Cardiac septum (tissue), 1 donor: Measurements from ENCODE around the gene KIF1C. TPM values are rescaled to one million over a fixed set of nuclear protein-coding genes. Genes with fewer than 3 reads are reported as not detected.

Experiments
- DNase-seq: peaks from one replicate; pipeline ENCODE4 v3.0.0-alpha.2; 2020; ENCODE audit warnings: low spot score
- intact Hi-C: fragments of 100-400 bp; cut with DNase I; formaldehyde crosslinking; loops from one replicate; pipeline ENCODE4 v1.14.0; 2022
- total RNA-seq: library from RNA; stranded (reverse); fragmentation: NEBNext Ultra II Directional; extraction: Animal tissue kit (Norgen Biotek cat#: 25700); gene quantifications from one replicate; pipeline ENCODE4 v1.2.1, GENCODE V29; 2021
- donor health status: DM: no; HTN: no; CAD: no.

Gene KIF1C
- total RNA-seq, 1 donor from 2014 or later = 646 TPM

DNA sequence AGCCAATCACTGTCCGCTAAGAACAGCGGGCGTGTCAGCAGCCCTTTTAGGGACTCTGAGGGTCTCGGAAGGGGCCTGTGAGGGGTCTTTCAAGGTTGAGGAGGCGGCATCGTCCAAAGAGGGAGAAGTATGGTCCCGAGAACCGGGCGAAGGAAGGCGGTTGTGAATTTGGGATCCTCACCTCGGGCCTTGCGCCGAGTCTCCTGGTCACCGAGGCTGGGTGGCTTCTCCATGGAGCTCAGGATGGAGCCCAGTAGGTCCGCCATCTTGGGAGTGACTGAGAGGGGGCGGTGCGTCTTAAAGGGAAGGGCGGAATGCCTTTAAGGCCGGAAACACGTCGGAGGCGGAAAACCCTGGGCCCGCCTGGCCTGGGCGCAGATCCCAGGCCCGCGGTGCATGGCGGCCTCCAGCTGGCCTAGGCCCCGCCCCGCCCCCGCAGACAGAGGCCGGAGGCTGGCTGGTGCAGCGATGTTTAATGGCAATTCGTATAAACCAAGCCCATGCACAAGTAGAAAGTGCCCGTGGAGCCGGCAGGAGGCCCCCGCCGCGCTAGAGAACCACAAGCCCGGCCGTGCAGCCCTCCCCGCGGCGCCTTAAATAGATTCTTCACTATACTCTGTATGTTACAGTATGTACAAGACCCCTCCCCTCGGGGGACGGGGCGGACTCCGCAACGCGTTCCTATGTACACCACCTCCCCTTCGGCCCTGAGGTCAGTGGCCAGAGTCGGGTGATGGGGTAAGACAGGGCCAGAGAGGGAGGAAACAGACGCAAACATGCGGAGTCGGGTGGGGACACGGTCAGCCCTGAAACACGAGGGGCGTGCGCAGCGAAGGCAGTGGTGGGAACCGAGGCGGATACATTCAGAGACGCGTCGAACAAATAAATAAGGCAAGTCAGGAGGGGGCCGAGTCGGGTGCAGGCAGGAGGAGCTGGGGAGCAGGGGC lies 29.9 kb upstream of the KIF1C start, which contains the start of gene SPAG7:
TSS of gene SPAG7 (minus strand) at position 279 of the 947 bp plus-strand sequence. CDS start at position 266, 13 bp downstream.
- intact Hi-C loops = loop anchor here (1.0 to 5.0 kb wide), 4 partner anchors 19 to 94 kb away; partner anchors contain the start of genes CAMTA2, RNF167 and SLC25A11

DNA sequence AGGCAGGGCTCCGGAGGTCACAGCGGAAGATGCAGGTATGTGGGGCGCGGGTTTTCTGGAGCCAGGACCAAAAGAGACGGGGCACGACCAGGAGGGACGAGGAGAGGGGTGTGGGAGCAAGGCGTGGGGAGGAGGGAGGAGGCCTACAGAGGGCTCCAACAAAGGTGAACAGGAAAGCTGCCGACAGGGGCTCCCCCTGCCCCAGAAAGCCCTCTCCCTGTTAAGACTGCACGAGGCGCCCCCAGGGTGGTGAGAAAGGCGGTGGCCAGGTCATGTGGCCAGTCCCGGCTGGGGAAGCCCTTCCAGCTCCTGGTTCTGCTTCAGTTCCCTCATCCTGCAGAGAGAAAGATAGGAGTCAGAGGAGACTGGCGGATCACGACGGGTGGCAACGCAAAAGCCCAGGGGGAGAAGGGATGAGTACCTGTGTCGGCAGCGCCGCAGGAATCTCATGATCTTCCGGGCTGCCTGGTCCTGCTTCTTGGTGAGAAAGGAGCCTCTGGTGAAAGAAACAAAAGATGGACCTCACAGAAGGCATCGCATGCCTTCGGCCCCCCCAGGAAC lies 29.2 kb upstream of the KIF1C start:
- intact Hi-C loops = loop anchor here (5.0 kb wide), 2 partner anchors 61 to 94 kb away; no protein-coding TSS in a partner anchor

More for the DNA sequence above, 29.9 kb upstream of the KIF1C start, which contains the start of gene SPAG7:
- peak; percentile 97 for DNase-seq

DNA sequence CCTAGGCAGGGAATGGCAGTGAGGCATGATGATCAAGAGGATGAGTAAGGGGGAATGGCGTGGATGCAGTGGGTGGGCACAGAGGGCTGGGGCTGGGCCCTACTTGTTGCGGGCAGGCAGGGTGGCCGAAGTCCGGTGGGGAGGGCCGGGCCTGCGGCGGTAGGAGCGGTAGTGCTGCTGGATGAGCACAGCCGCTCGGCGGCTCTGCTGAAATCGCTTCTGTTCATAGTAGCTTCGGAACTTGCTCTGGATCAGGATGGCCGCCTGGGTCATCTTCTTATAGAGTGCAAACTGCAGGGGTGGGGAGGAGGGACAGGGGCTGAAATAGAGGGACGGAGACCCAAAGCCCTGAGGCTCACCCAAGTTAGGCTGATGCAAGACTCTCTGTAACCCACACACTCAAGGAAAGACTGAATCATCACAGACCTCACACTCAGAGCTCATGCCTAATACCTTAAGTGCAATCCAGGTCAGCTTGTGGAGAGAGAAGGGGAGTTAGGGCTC lies 28.7 kb upstream of the KIF1C start:
- DNase-seq = no peak
- intact Hi-C loops = loop anchor here (5.0 kb wide), 2 partner anchors 62 to 93 kb away; no protein-coding TSS in a partner anchor

More for the DNA sequence above, 29.2 kb upstream of the KIF1C start:
- no peak for DNase-seq

DNA sequence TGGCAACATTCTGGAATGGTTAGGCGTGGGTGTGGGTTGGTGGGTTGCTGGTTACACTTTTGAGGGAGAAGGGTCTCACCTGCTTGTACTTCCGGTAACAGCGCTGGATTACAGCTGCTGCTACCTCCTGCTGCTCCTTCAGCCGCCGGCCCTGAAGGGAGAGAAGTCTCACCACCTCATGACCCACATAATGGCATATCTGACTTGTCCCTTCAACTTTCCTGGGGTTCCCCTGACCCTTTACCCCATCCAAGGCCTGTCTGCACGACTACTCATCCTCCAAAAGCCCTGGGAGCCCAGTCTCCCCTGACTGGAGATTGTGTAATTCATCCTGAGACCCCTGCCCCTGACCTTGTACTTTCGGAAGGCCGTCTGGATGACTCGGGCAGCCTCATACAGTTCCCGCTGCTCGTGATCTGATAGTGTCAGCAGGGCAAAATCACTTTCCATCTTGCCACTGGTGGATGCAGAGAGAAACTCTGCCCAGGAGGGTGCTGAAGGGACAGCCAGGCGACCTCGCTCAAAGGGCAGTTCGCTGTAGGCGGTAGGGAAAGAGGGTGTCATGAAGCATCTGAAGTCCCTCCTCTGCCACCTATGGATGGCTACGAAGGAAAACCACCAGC lies 28.1 kb upstream of the KIF1C start:
- DNase-seq = no peak
- intact Hi-C loops = loop anchor here (5.0 kb wide), 2 partner anchors 62 to 93 kb away; no protein-coding TSS in a partner anchor

DNA sequence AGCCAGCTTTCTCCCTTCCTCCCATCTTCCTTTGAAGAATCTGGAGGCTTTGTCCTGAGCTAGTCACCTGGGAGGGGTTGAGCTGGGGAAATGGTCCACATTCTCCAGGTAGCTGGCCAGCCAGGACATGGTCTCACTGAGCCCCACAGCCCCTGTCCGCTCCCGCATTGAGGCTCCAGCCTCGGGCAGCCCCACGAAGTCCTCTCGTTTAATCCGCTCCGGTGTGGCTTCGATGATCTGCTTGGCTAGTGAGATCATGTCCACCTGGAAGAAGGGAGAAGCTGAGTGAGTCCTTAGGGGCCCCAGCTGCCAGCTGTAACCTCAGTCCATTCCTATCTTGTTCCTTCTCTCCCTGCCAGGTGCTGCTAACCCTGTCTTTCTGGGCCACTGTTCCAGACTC lies 27.5 kb upstream of the KIF1C start:
- DNase-seq = no peak

DNA sequence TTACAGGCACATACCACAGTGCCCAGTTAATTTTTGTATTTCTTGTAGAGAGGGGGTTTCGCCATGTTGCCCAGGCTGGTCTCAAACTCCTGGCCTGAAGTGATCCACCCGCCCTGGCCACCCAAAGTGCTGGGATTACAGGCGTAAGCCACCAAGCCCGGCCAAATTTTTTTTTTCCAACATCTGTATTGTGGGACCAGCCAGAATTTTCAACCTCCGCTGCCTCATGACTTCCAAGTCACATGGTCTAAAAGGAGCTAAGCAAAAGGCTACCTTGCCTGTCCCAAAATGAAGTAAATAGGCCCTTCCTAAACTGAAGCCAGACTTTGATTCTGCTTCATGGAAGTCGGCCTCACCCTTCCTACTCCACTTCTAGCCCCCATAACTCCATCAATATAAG lies 25.9 kb upstream of the KIF1C start:
- no peak for DNase-seq
- intact Hi-C loops = no loop called here

More for the DNA sequence above, 27.5 kb upstream of the KIF1C start:
- intact Hi-C loops = no loop called here

DNA sequence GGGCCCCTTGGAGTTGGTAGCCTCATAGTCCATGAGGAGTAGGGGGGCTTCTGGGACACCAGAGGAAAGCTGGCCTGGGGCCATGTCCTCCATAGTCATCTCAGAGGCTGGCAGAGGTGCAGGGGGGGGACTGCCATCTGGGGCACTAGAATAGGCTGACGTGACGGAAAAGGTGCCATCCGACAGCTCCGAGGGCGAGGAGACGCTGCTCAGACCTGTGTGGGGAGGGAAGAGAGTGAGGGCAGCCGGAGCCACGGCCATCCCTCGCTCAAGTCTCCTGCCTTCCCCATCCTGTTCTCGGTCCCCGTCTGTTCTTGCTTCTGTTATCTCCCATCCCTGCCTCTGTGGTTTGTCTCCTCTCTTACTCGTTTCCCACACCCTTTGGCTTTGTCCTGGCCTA lies 25.4 kb upstream of the KIF1C start:
- no peak for DNase-seq
- intact Hi-C loops = no loop called here

DNA sequence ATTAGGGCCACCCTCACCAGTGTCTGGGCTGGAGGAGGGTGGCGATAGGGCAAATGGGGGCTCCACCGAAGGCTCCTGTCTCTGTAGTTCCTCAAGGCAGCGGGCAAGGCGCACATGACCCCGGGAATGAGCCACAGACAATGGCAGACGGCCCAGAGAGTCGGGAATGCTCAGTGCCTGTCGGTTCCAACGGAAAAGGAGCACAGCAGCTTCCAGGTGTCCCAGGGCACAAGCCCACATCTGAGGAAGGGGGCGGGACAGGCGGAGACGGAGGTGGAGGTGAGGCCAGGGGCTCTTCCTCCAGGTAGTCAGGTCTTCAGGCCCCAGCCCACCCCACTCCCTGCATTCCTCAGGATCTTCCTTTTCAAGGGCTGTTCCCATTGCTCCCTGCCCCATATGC lies 25.0 kb upstream of the KIF1C start:
- no peak for DNase-seq
- intact Hi-C loops = no loop called here

DNA sequence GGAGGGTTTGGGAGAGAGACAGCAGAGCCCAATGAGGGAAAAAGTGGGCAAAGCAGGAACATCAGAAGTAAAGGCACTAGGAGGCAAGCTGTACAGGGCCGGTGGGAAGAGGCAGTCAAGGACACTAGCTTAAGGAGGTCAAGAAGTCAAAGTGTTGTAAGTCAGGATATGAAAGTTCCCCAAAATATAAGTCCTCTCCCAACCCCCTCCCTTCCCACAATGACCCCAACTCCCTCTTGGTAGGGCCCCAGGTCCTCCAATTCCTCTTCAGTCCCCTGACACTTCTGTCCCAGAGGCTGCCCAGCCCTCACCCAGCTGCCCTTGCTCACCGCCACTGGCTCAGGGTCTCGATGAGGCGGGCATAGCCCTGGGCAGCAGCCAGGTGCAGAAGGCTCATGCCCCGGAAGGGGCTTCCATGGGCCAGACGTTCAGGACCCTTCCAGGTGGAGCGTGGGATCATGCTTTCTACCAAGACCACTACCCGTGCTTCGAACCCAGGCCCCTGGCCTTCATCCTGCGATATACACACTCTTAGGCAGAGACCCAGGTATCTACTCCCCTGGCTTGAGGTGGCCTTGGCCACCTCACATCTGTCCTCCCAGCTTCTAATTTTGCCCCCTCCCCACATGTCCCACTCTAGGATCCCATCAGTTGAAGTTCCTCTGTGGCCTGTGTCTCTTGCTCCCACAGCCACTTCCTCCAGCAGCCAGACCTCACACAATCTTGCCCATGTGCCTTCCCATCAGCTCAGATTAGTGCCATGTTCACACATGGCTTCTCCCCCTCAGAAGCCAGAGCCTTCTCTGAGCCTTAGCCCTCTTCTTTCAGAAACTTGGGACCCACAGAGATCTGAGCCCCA lies 24.3 kb upstream of the KIF1C start:
- intact Hi-C loops = no loop called here
- no peak for DNase-seq

DNA sequence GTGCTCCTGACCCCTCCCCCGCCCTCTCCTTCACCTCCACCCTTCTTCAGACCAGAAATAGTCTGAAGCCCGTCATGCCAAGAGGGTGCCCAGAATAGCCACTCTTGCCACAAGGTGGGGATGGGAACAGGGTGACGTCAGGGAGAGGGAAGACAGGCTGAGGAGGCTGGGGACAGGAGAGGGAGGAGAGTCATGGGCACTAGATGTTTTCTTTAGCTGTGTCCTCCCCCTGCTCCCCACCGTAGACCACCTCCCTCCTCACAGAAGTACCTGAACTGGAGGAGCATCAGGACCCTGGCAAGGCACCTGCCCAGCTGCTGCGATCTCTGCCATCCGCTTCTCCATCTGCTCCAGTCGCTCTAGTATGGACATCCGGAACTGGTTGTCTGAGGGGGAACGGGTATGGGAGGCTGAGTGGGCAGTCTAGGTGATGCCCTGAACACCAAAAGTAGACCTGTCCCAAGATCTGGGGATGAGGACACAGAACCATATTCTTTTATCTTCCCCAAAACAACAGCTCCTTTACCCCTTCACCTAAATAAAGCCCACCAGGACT lies 23.6 kb upstream of the KIF1C start:
- intact Hi-C loops = no loop called here
- no peak for DNase-seq

DNA sequence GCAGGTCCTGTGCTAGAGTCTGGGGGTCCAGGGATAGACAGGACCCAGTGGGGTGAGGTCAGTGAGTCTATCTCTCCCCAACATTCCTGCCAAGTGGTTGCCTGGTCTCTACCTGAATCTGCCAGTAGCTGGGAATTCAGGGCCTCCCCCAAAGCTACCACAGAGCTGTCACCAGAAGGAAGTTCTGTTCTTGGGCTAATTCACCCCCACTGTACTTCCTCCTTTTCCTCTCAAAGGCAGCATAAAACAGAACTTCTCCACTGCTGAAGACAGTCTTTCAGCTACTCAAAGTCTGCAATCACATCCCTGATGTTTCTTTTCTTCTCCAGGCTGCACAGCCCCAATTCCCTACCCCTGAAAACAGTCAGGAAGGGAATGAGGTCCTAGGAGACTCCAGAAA lies 19.0 kb upstream of the KIF1C start:
- DNase-seq = no peak
- intact Hi-C loops = no loop called here

DNA sequence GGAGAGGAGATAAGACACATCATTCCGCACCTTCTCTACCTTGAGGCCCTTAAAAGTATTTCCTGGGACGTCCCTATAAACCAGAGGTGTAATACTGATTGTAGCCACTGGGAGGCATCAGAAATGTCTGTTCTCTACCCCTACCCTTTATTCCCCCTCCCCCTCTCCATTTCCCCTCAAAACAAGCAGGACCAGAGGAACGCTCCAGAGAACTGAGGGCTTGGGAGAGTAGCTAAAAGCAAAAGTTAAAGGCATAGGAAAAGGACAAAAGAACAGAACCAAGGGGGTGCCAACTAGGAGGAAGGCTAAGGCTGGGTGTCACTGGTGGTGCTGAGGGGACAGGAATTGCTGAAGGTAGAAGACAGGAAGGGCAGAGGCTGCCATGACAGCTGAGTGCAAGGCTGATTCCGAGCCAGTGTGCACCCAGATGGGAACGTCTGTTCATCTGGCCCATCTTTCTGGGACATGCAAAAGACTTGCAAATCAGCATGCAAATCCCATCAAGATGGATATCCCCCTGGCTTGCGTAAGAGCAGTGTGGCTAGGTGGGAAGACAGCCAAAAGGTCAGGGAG lies 17.0 kb upstream of the KIF1C start:
- intact Hi-C loops = loop anchor here (5.0 kb wide), 1 partner anchor 82 kb away; no protein-coding TSS in a partner anchor
- no peak for DNase-seq

DNA sequence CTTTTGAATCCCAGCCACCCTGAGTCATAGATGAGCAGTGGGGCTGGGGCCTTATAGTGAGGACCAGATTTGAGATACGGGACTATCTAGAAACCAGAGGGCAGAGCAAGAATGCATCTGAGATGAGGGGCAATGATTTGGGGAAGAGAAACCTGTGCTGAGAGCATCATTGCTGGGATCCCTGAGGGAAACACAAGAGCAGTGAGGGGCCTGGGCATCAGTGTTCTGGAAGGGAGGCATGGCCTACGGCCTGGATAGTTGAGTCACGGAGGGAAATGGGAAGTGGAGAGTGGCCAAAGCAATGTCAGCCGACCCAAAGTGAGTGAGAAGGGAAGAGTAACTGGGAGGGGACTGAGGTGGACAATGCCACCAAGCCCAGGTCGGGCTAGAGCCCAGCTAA lies 15.4 kb upstream of the KIF1C start:
- intact Hi-C loops = loop anchor here (2.0 to 5.0 kb wide), 2 partner anchors 14 to 80 kb away; partner anchors contain the start of genes INCA1 and KIF1C
- DNase-seq = no peak

DNA sequence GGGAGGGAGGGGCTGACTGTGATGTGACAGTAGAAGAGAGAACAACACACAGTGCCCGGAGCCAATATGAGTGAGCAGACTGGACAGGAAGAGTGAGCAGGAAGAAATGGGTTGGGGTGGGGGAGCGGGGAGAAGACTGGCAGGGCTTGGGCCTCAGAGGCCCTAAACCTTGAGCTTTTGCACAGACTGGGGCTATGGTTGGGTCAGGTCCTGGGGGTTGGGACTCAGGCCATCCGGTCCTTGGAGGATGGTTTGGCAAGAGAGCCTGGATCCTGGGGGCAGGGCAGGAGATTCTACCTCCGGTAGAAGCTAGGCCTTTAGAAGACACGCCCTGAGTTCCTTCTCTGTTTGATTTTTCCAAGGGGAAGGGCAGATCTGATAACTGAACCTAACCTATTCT lies 11.3 kb upstream of the KIF1C start:
- DNase-seq = no peak
- intact Hi-C loops = loop anchor here (2.0 kb wide), 1 partner anchor 20 kb away; the partner anchor contains the start of gene SPAG7

DNA sequence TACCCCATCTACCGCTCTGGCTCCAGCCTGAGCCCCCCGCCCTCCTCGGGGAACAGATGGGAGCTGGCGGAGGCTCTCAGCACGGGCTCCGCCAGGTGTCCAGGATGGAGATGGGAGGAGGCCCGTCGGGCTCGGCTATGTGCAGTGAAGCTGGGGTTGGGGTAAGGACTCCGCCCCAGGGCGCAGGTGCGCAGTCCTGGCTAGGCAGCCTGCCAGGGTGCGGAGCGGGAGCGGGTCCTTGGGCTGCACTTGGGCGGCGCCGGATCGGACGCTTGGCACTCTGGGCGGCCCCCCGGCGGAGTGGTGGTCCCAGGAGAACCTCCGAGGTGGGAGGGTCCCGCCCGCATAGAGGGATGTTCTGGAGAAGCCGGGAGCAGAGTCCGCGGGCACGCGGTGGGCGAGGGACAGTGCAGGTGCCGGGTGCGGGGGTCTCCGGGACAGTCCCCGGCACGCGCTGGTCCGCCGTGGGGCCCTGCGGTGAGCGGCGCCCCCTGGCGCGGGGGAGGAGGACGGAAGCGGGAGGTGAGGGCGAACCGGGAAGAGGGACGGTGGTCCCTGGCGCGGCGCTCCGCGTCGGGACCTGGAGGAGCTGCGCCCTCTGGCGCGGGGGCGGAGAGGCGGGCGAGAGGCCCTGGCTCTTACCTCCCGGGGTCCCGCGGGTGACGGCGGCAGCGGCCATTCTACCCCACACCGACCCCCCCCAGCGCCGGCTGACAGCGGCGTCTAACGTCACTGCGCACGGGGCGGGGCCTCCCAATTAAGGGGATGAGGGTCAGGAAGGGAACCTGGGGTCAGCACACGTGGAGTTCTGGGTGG lies 10.6 kb upstream of the KIF1C start, which contains the start of gene CAMTA2:
TSS of gene CAMTA2 (minus strand) at position 725 of the 816 bp plus-strand sequence. CDS start 1,453 bp downstream, outside the sequence.
- peak; percentile 96 for DNase-seq
- intact Hi-C loops = loop anchor here (1.0 to 2.0 kb wide), 2 partner anchors 20 to 78 kb away; partner anchors contain the start of gene SPAG7

DNA sequence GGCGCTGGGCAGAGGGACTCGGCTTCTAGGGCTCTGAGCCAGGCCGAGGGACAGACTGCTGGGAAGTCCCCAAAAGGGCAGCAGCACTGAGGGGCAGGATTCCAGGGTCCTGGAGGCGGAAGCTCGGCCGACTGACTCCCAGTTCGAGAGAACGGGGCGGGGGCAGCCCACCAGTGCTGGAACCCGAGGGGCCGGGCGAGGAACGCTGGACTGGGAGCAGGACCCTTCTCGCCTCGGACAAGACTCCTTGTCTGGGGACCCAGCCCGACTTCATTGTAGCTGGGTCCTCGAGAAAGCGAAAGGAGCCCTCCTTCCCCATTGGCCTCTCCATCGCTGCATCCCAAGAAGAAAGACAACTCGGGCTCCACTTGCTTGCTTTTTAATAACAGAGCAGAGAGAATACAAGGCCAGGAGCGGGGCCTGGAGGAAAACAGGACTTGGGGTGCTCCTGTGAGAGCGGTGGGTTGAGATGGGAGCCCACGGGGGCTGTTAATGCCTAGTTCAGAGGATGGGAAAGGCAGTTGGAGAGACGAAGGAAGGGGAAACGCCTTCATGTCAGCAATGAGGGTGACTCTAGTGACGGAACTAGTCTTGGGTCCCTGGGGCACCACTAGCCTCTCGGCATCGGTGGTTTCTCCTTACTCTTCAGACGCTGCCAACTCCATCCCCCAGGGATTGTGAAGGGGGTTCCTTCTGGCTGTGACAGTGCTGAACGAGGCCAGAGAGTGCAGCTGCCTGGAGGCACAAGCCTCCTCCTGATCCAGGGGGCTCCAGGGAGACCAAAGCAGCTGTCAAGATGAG lies 9.8 kb upstream of the KIF1C start:
- intact Hi-C loops = loop anchor here (1.0 to 2.0 kb wide), 2 partner anchors 21 to 79 kb away; partner anchors contain the start of gene SPAG7
- no peak for DNase-seq
